ENCODE data around the gene CACYBP. TPM values are rescaled to one million over a fixed set of nuclear protein-coding genes. Genes with fewer than 3 reads are reported as not detected.
"Not testable (repeated sequence)": the region's sequence is repeated elsewhere in the genome, so short reads cannot be mapped to it uniquely, and the experiment has no call there.

CACYBP gene
- total RNA-seq, 4 donors from 2014 or later = 65.9 to 104 (median 83.4) TPM

DNA sequence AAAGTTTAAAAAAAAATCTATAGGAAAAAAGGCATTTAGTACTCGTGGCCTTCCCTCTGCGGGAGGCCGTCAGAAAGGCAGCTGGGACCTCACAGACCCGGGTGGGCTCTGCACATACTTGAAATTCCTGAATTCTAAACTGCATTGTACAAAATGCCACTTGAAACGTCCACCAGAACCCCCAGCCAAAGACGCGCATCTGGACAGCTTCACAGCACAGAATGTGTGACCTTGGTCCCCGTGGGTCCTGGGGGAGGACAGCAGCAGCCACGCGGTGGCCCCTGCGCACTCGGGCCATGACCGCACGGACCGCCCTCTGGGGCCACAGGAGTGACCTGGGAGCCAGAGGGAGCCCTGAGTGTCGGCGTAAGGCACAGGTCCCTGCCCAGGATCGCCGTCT, 44.1 kb downstream of the CACYBP start:
- H3K27ac ChIP-seq = no peak overlapping the region
- TF ChIP-seq, protein P1, sequence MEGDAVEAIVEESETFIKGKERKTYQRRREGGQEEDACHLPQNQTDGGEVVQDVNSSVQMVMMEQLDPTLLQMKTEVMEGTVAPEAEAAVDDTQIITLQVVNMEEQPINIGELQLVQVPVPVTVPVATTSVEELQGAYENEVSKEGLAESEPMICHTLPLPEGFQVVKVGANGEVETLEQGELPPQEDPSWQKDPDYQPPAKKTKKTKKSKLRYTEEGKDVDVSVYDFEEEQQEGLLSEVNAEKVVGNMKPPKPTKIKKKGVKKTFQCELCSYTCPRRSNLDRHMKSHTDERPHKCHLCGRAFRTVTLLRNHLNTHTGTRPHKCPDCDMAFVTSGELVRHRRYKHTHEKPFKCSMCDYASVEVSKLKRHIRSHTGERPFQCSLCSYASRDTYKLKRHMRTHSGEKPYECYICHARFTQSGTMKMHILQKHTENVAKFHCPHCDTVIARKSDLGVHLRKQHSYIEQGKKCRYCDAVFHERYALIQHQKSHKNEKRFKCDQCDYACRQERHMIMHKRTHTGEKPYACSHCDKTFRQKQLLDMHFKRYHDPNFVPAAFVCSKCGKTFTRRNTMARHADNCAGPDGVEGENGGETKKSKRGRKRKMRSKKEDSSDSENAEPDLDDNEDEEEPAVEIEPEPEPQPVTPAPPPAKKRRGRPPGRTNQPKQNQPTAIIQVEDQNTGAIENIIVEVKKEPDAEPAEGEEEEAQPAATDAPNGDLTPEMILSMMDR (IDR thresholded peaks at IDR 0.05) = no peak
- TF ChIP-seq POLR2A (IDR thresholded peaks at IDR 0.05) = no peak
- H3K4me3 ChIP-seq = no peak overlapping the region
- H3K27me3 ChIP-seq = no peaks in the 10 kb centered on the region
- H3K4me1 ChIP-seq = no peaks in the 10 kb centered on the region
- DNase-seq = no peak
- no peaks in the 10 kb centered on the region for H3K36me3 ChIP-seq
- no peaks in the 10 kb centered on the region for H3K9me3 ChIP-seq
- intact Hi-C loops (cut with DNase I; ENCODE audit: low total_unique reads) = no loop called here

DNA sequence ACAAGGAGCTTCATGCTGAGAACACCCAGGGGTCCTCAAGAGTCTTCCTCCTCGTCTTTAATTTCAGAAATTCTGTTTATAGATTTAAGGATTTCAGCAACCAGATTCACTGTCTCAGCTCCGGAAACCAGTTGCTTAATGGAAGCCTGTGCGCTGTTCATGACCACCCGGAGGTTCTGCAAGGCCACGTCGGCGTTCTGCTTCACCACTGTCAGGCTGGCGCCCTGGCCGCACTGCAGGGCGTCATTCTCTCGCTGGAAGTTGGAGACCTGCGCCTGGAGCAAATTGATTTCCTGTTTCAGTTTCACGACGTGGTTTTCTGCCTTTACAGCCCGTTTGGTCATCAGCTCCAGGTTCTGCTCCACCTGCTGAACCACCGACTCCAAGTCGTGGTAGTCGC, 44.8 kb downstream of the CACYBP start:
- H3K27me3 ChIP-seq; DNase-seq; intact Hi-C loops (cut with DNase I; ENCODE audit: low total_unique reads); H3K27ac ChIP-seq; H3K36me3 ChIP-seq; H3K9me3 ChIP-seq; H3K4me3 ChIP-seq; H3K4me1 ChIP-seq: not testable (repeated sequence)

DNA sequence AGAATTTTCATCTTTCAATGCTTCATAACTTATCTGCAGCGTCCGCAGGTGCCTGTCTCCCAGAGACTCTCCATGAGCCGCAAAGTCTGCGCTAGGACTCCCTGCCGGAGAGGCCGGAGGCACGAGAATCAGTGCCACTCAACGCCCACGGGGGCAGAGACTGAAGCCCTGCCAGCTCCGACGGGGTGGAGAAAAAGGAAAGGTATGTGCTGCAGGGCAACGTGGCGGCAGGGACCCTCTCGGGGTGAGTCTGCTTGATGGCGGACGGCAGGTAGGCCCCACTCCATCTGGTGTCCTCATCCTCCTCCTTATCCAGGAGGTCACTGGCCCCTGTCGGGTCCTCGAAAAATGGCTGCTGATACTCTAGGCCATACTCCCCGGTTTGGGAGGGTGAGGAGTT, 45.4 kb downstream of the CACYBP start:
- Histone ChIP-seq H3K27me3 (no peaks in the 10 kb centered on the region), H3K36me3 (no peaks in the 10 kb centered on the region), H3K4me3 (no peak overlapping the region), H3K4me1 (no peaks in the 10 kb centered on the region), H3K9me3 (no peaks in the 10 kb centered on the region), H3K27ac (no peak overlapping the region)
- DNase-seq = no peak
- TF ChIP-seq POLR2A (IDR thresholded peaks at IDR 0.05) = no peak
- TF ChIP-seq, protein P1 (IDR thresholded peaks at IDR 0.05) = no peak
- intact Hi-C loops (cut with DNase I; ENCODE audit: low total_unique reads) = no loop called here

DNA sequence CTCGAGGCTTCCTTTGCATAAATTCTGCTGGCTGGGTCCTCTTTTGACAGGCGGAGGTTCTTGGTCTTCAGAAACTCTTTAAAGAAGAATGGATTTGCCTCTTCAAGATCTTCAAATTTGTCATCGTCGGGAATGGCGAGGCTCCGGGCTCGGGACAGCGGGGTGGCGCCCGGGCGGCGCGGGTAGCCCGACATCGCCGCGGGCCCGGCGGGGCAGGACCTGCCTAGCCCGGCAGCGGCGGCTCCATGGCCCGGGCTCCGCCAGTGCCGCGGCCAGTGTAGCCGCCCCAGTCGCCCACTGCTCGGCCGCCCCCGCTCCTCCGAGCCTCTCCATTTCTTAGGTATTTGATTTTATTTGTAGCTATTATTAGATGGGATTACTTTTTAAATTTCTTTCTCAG, 45.8 kb downstream of the CACYBP start:
- DNase-seq = no peak
- TF ChIP-seq, protein P1 (IDR thresholded peaks at IDR 0.05) = no peak
- no peak for TF ChIP-seq POLR2A (IDR thresholded peaks at IDR 0.05)
- Histone ChIP-seq H3K36me3 (no peaks in the 10 kb centered on the region), H3K27me3 (no peaks in the 10 kb centered on the region), H3K4me1 (no peaks in the 10 kb centered on the region), H3K27ac (no peak overlapping the region), H3K9me3 (no peaks in the 10 kb centered on the region), H3K4me3 (no peak overlapping the region)
- intact Hi-C loops (cut with DNase I; ENCODE audit: low total_unique reads) = no loop called here

DNA sequence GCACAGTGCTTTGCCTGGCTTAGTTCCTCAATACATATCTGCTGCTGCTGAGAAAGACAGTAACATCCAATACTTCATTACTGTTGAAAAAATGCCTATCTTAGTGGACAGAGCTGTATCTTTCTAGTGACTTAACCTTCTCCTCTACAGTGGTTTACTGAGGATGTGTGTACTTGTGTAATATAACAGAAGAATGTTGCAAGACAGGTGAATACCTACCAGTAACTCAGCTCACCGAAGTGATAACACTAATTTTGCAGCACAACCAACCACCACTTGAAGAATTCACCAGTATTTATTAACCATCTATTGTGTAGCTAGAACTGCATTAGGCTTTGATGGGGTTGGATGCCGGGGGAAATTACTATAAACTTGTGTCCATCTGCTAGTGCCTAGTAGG, 51.2 kb downstream of the CACYBP start:
- intact Hi-C loops (cut with DNase I; ENCODE audit: low total_unique reads) = no loop called here
- Histone ChIP-seq H3K27me3 (no peaks in the 10 kb centered on the region), H3K27ac (no peak overlapping the region), H3K4me3 (no peak overlapping the region), H3K4me1 (no peaks in the 10 kb centered on the region), H3K36me3 (no peaks in the 10 kb centered on the region), H3K9me3 (no peaks in the 10 kb centered on the region)
- no peak for TF ChIP-seq POLR2A (IDR thresholded peaks at IDR 0.05)
- TF ChIP-seq, protein P1 (IDR thresholded peaks at IDR 0.05) = no peak
- no peak for DNase-seq

DNA sequence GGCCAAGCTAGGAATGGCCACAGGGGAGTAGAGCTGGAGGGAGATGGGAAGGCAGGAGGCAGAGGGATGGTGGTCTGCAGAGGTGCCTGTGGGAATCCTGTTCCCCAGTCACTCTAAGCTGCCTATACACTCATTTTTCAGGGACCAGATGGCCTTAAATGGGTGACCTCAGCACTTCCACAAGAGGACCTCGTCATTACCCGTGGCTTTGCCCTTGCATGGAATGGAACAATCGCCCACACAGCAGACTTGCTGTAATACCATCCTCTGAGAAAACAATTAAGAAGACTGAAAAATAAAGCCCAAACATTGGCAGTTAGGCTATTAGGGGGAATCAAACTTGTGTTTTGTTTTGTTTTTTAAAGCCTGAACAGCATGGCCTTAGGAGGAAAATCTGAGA, 55.0 kb downstream of the CACYBP start:
- H3K9me3 ChIP-seq = no peaks in the 10 kb centered on the region
- no peaks in the 10 kb centered on the region for H3K27me3 ChIP-seq
- H3K4me3 ChIP-seq = no peak overlapping the region
- TF ChIP-seq, protein P1 (IDR thresholded peaks at IDR 0.05) = no peak
- TF ChIP-seq POLR2A (IDR thresholded peaks at IDR 0.05) = no peak
- H3K36me3 ChIP-seq = no peaks in the 10 kb centered on the region
- H3K27ac ChIP-seq = no peak overlapping the region
- H3K4me1 ChIP-seq = no peaks in the 10 kb centered on the region
- intact Hi-C loops (cut with DNase I; ENCODE audit: low total_unique reads) = no loop called here
- DNase-seq = no peak
